Measurements from ENCODE around the gene CEP192. TPM values are rescaled to one million over a fixed set of nuclear protein-coding genes. Genes with fewer than 3 reads are reported as not detected.

Gene CEP192
- total RNA-seq, 3 donors from 2014 or later (not counting 1 experiment from before 2014, with no cell fraction given), result 41.3 to 47.9 (median 43.4) TPM

DNA sequence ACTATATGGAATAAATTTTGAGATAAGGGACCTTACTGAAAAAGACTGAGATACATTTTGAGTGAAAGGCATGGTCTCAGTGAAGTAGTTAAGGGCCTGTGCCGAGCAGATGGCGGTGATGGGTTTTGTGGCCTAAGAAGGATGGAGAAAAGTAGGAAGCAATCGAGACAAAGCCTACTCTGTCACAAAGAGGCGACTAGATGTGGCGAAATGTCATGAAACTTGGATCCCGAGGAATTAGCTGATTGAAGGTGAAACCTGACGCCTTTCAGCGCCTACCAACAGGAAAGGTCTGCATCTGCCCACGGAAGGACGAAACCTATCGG is 558 bp upstream of the CEP192 start:
- Histone ChIP-seq H3K4me3 (ENCODE audit: low read length) (peak overlapping the region; percentile 56), H3K4me1 (ENCODE audit: control insufficient read depth, insufficient read depth, low read length) (peaks cover 18% of the 10 kb centered on the region), H3K9me3 (ENCODE audit: control insufficient read depth, insufficient read depth, low read length) (no peaks in the 10 kb centered on the region), H3K36me3 (ENCODE audit: control insufficient read depth, insufficient read depth, low read length) (peaks cover 2% of the 10 kb centered on the region), H3K27ac (ENCODE audit: low read length) (no peak overlapping the region), H3K27me3 (ENCODE audit: control insufficient read depth, insufficient read depth, low read length) (no peaks in the 10 kb centered on the region)
- Mint-ChIP-seq H3K4me1 (peaks cover 37 to 39% of the 10 kb centered on the region in 2 donors), H3K27me3 (ENCODE audit: low read depth in 2 of 2) (peaks cover 0 to 3% of the 10 kb centered on the region in 2 donors), H3K4me3 (peak overlapping the region; percentile 97), H3K36me3 (no peaks in the 10 kb centered on the region), H3K27ac (peak overlapping the region; percentile 83 to 91), H3K9me3 (no peaks in the 10 kb centered on the region)
- TF ChIP-seq, protein P1, sequence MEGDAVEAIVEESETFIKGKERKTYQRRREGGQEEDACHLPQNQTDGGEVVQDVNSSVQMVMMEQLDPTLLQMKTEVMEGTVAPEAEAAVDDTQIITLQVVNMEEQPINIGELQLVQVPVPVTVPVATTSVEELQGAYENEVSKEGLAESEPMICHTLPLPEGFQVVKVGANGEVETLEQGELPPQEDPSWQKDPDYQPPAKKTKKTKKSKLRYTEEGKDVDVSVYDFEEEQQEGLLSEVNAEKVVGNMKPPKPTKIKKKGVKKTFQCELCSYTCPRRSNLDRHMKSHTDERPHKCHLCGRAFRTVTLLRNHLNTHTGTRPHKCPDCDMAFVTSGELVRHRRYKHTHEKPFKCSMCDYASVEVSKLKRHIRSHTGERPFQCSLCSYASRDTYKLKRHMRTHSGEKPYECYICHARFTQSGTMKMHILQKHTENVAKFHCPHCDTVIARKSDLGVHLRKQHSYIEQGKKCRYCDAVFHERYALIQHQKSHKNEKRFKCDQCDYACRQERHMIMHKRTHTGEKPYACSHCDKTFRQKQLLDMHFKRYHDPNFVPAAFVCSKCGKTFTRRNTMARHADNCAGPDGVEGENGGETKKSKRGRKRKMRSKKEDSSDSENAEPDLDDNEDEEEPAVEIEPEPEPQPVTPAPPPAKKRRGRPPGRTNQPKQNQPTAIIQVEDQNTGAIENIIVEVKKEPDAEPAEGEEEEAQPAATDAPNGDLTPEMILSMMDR (IDR thresholded peaks at IDR 0.05), result no peak
- no peak for DNase-seq
- intact Hi-C loops (cut with micrococcal nuclease), result loop anchor here (2.0 to 5.0 kb wide), 4 partner anchors 70 to 736 kb away; partner anchors contain the start of genes FAM210A, PTPN2 and RNMT
- ATAC-seq, result no peak
- WGBS (ENCODE audit: insufficient coverage), result 4% methylated on average over 11 of the region's 11 CpGs

DNA sequence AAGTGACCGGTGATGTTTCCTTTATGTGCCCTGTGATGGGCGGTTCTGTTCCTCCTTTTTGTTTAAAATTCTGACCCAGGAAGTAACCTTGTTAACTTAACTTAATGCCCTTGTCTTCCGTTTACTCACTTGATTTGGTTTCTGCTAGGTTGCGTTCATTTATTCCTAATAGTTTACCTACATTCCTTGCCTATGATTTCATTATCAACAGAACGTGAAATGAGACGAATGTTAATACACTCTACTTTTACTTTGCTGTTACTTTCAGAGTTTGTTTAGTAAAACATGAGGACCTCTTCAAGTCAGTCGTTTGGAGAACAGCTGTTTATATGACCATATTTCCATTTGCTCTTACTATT is 638 bp downstream of the CEP192 start:
- Histone ChIP-seq H3K36me3 (ENCODE audit: control insufficient read depth, insufficient read depth, low read length) (peaks cover 2% of the 10 kb centered on the region), H3K27ac (ENCODE audit: low read length) (peak overlapping the region; percentile 82), H3K4me1 (ENCODE audit: control insufficient read depth, insufficient read depth, low read length) (peaks cover 22% of the 10 kb centered on the region), H3K9me3 (ENCODE audit: control insufficient read depth, insufficient read depth, low read length) (no peaks in the 10 kb centered on the region), H3K4me3 (ENCODE audit: low read length) (peak overlapping the region; percentile 56), H3K27me3 (ENCODE audit: control insufficient read depth, insufficient read depth, low read length) (no peaks in the 10 kb centered on the region)
- DNase-seq (no peak), ATAC-seq (no peak)
- TF ChIP-seq, protein P1 (IDR thresholded peaks at IDR 0.05), result no peak
- WGBS (ENCODE audit: insufficient coverage), result 0% methylated on average over 6 of the region's 7 CpGs
- no peaks in the 10 kb centered on the region for H3K36me3 Mint-ChIP-seq
- no peaks in the 10 kb centered on the region for H3K9me3 Mint-ChIP-seq
- H3K4me3 Mint-ChIP-seq, result peak overlapping the region; percentile 97
- H3K27me3 Mint-ChIP-seq (ENCODE audit: low read depth in 2 of 2), result peaks cover 0 to 3% of the 10 kb centered on the region in 2 donors
- intact Hi-C loops (cut with micrococcal nuclease), result loop anchor here (1.0 to 5.0 kb wide), 5 partner anchors 43 to 735 kb away; partner anchors contain the start of genes FAM210A, PTPN2, RNMT and SEH1L
- peaks cover 37 to 39% of the 10 kb centered on the region in 2 donors for H3K4me1 Mint-ChIP-seq
- H3K27ac Mint-ChIP-seq, result peak overlapping the region; percentile 83 to 91

DNA sequence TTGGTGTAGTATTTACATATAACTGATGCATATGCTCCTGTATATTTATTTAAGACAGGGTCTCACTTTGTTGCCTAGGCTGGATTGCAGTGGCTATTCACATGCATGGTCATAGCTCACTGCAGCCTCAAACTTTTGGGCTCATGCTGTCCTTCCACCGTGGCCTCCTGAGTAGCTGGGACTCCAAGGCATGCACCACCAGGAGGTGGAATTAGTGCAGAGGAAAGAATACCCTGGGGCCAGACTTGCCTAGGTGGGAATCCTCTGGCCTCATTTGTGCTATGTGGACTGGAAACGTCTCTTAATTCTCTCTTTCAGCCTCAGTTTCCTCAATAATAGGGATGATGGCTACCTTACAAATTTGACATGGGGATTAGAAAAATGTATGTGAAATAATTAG is 2.3 kb downstream of the CEP192 start:
- H3K4me1 ChIP-seq (ENCODE audit: control insufficient read depth, insufficient read depth, low read length), result peaks cover 22% of the 10 kb centered on the region
- no peaks in the 10 kb centered on the region for H3K36me3 Mint-ChIP-seq
- TF ChIP-seq, protein P1 (IDR thresholded peaks at IDR 0.05), result no peak
- intact Hi-C loops (cut with micrococcal nuclease), result loop anchor here (5.0 kb wide), 1 partner anchor 111 kb away; the partner anchor contains the start of gene PTPN2
- H3K9me3 Mint-ChIP-seq, result no peaks in the 10 kb centered on the region
- H3K4me3 ChIP-seq (ENCODE audit: low read length), result no peak overlapping the region
- no peak for ATAC-seq
- H3K4me3 Mint-ChIP-seq, result no peak overlapping the region
- no peak for DNase-seq
- H3K27me3 ChIP-seq (ENCODE audit: control insufficient read depth, insufficient read depth, low read length), result no peaks in the 10 kb centered on the region
- WGBS (ENCODE audit: insufficient coverage), result 94% methylated on average over 1 of the region's 2 CpGs
- H3K9me3 ChIP-seq (ENCODE audit: control insufficient read depth, insufficient read depth, low read length), result no peaks in the 10 kb centered on the region
- no peak overlapping the region for H3K27ac Mint-ChIP-seq
- H3K27ac ChIP-seq (ENCODE audit: low read length), result no peak overlapping the region
- H3K27me3 Mint-ChIP-seq (ENCODE audit: low read depth in 2 of 2), result peaks cover 0 to 3% of the 10 kb centered on the region in 2 donors
- no peaks in the 10 kb centered on the region for H3K36me3 ChIP-seq (ENCODE audit: control insufficient read depth, insufficient read depth, low read length)
- peaks cover 43 to 45% of the 10 kb centered on the region in 2 donors for H3K4me1 Mint-ChIP-seq

DNA sequence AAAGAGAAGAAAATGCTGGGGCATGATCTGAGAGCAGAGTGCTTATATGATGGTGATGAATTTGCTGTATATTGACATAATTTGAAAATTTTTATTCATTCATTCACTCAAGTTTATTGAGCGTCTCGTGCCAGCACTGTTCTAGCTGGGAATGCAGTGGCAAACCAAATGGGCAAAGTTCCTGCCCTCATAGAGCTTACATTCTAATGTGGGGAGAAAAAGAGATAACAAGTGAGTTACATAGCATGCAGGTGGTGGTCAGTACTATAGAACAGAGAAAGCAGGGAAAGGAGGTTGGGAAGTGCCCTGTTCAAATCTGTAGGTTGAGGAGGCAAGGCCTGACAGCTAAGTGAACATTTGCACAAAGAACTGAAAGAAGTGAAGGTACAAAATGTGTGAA is 4.3 kb downstream of the CEP192 start:
- H3K4me3 Mint-ChIP-seq, result no peak overlapping the region
- H3K9me3 Mint-ChIP-seq, result no peaks in the 10 kb centered on the region
- Histone ChIP-seq H3K4me3 (ENCODE audit: low read length) (no peak overlapping the region), H3K27me3 (ENCODE audit: control insufficient read depth, insufficient read depth, low read length) (no peaks in the 10 kb centered on the region), H3K9me3 (ENCODE audit: control insufficient read depth, insufficient read depth, low read length) (no peaks in the 10 kb centered on the region), H3K27ac (ENCODE audit: low read length) (no peak overlapping the region), H3K36me3 (ENCODE audit: control insufficient read depth, insufficient read depth, low read length) (peaks cover 4% of the 10 kb centered on the region), H3K4me1 (ENCODE audit: control insufficient read depth, insufficient read depth, low read length) (peaks cover 16% of the 10 kb centered on the region)
- intact Hi-C loops (cut with micrococcal nuclease), result no loop called here
- H3K27ac Mint-ChIP-seq, result no peak overlapping the region
- peaks cover 34 to 38% of the 10 kb centered on the region in 2 donors for H3K4me1 Mint-ChIP-seq
- no peaks in the 10 kb centered on the region for H3K27me3 Mint-ChIP-seq (ENCODE audit: low read depth in 2 of 2)
- ATAC-seq (no peak), DNase-seq (no peak)
- TF ChIP-seq, protein P1 (IDR thresholded peaks at IDR 0.05), result no peak
- H3K36me3 Mint-ChIP-seq, result no peaks in the 10 kb centered on the region
- WGBS (ENCODE audit: insufficient coverage), result 100% methylated on average over 2 of the region's 2 CpGs
